Measurements from ENCODE around the gene TMEM134.

TMEM134 gene

DNA sequence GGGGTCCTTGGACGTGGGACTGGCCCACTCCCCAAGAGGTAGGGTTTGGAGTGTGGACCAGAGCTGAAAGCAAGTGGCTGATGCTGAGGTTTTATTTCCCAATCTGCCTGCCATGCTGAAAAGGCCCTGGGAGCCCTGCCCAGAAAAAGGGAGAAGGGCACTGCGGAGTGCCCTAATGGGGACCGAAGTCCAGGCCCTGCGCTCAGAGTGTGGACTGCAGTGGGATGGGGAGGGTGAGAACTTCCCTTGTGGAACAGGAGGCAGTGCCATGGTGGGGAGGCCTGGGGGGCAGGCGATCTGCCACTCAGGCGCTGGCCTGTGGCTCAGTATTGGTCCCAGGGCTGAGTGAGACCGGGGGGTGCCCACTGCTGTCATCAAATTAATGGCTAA, 20.8 kb downstream of the TMEM134 start:
- Histone ChIP-seq H3K4me1 (ENCODE audit: control insufficient read depth, insufficient read depth, low read length) (no peaks in the 10 kb centered on the region), H3K36me3 (ENCODE audit: control insufficient read depth, insufficient read depth, low read length) (no peaks in the 10 kb centered on the region), H3K27me3 (ENCODE audit: control insufficient read depth, insufficient read depth, low read length) (no peaks in the 10 kb centered on the region), H3K4me3 (ENCODE audit: low read depth, low read length) (no peak overlapping the region), H3K9ac (ENCODE audit: low read depth, low read length) (no peak overlapping the region), H3K9me3 (ENCODE audit: control insufficient read depth, insufficient read depth, low read length) (no peaks in the 10 kb centered on the region)

DNA sequence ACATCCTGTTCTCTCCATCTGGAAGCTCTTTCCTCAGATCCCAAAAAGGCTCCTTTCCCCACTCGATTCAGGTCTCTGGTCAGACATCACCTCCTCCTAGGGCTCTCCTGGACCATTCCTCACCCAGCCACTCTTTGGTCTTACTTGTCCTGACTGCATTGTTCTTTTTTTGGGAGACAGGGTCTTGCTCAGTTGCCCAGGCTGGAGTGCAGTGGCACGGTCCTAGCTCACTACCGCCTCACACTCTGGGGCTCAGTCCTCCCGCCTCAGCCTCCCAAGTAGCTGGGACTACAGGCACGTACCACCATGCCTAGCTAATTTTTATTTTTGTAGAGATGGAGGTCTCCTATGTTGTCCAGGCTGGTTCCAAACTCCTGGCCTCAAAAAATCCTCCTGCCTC, 23.5 kb downstream of the TMEM134 start:
- Histone ChIP-seq H3K4me1 (ENCODE audit: control insufficient read depth, insufficient read depth, low read length) (no peaks in the 10 kb centered on the region), H3K36me3 (ENCODE audit: control insufficient read depth, insufficient read depth, low read length) (peaks cover 5% of the 10 kb centered on the region), H3K27me3 (ENCODE audit: control insufficient read depth, insufficient read depth, low read length) (no peaks in the 10 kb centered on the region), H3K9ac (ENCODE audit: low read depth, low read length) (no peak overlapping the region), H3K9me3 (ENCODE audit: control insufficient read depth, insufficient read depth, low read length) (no peaks in the 10 kb centered on the region), H3K4me3 (ENCODE audit: low read depth, low read length) (no peak overlapping the region)

DNA sequence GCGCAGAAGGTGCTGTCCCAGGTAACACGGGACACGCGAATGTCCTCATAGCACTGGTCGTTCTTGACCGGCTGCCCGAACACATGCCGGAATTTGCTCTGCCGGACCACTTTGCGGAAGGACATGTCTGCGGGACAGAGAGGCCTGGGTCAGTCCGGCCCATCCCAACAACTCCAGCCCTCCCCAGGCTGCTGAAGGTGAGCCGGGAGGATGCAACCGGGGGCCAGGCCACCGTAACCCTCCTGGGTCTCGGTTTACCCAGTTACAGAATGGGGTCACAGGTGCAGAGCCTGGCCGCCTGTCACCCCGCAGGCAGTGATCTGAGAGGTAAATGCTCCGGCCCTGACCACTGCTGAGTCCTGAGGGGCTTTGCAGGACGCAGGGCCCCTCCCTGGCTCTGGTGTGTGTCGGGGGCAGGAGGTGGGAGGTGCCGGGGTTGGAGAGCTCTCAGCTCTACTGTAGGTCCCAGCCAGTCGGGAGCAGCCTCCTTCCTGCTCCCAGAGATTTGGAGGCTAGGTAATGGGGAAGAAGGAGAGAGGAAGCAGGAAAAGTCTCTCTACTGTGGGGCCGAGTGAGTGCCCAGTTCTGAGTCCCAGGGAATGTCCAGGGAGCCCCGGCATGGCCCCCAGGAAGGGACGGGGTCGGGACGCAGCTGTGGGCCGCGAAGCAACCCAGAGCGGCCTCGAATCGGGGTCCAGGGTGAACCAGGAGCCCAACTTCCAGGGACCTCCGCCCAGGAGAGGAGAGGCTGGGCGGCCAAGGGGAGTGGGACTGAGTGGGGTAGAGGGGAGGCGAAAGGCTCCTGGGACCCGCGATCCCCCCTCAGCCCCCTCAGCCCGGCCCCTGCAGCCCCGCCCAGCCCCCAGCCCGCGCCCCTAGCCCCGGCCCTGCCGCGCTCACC, 26.3 kb downstream of the TMEM134 start:
- Histone ChIP-seq H3K36me3 (ENCODE audit: control insufficient read depth, insufficient read depth, low read length) (peaks cover 28% of the 10 kb centered on the region), H3K4me3 (ENCODE audit: low read depth, low read length) (peak overlapping the region; percentile 75), H3K27me3 (ENCODE audit: control insufficient read depth, insufficient read depth, low read length) (no peaks in the 10 kb centered on the region), H3K9me3 (ENCODE audit: control insufficient read depth, insufficient read depth, low read length) (no peaks in the 10 kb centered on the region), H3K9ac (ENCODE audit: low read depth, low read length) (peak overlapping the region; percentile 81), H3K4me1 (ENCODE audit: control insufficient read depth, insufficient read depth, low read length) (no peaks in the 10 kb centered on the region)

DNA sequence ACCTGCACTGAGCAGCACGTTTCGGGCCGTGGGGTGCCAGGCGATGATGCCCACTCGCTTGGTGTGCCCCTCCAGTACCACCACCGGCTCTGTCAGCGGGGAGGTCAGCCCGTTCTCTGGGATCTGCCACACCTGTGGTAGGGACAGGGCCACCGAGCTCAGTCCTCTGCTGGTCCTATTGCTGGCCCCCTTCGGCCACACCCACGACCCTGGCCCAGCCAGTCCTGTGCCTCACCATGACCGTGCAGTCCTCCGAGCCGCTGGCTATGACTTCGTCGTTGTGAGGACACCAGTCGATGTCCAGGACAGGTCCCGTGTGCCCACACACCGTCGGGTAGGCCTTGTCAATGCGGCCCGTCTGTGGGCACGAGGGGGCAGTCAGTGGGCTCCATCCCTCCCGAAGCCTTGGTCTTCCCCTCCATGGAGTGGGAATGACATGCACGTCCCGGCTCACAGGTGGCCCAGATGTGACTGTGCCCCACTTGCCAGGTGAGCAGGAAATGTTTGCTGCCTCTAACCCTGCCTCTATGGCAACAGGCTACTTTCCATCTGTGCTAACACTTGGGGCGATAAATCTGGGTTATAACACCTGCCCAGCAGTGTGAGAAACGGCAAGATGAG, 27.2 kb downstream of the TMEM134 start:
- Histone ChIP-seq H3K4me1 (ENCODE audit: control insufficient read depth, insufficient read depth, low read length) (peaks cover under 1% of the 10 kb centered on the region), H3K9me3 (ENCODE audit: control insufficient read depth, insufficient read depth, low read length) (no peaks in the 10 kb centered on the region), H3K9ac (ENCODE audit: low read depth, low read length) (no peak overlapping the region), H3K4me3 (ENCODE audit: low read depth, low read length) (no peak overlapping the region), H3K36me3 (ENCODE audit: control insufficient read depth, insufficient read depth, low read length) (peaks cover 31% of the 10 kb centered on the region), H3K27me3 (ENCODE audit: control insufficient read depth, insufficient read depth, low read length) (no peaks in the 10 kb centered on the region)

DNA sequence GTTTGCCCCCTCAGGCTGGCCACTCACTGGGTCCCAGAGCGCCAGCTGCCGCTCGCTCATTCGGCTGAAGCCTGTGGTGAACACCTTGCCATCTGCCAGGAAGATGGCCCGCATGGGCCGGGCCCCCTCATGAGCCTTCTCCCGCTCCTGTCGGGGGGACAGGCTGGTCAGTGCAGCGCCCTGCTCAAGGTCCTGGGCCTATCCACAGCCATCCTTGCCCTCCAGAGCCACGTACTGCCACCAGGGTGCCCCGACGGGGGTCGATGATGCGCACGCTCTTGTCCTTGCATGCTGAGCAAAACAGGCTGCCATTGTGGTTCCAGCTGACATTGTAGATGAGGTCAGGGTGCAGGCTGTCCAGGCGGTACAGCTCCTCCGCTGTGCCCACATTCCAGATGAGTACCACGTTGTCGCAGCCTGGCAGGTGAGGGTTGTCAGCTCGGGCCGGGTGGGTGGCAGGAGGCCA, 27.9 kb downstream of the TMEM134 start:
- Histone ChIP-seq H3K4me3 (ENCODE audit: low read depth, low read length) (no peak overlapping the region), H3K36me3 (ENCODE audit: control insufficient read depth, insufficient read depth, low read length) (peaks cover 31% of the 10 kb centered on the region), H3K27me3 (ENCODE audit: control insufficient read depth, insufficient read depth, low read length) (no peaks in the 10 kb centered on the region), H3K4me1 (ENCODE audit: control insufficient read depth, insufficient read depth, low read length) (peaks cover 4% of the 10 kb centered on the region), H3K9me3 (ENCODE audit: control insufficient read depth, insufficient read depth, low read length) (no peaks in the 10 kb centered on the region), H3K9ac (ENCODE audit: low read depth, low read length) (no peak overlapping the region)

DNA sequence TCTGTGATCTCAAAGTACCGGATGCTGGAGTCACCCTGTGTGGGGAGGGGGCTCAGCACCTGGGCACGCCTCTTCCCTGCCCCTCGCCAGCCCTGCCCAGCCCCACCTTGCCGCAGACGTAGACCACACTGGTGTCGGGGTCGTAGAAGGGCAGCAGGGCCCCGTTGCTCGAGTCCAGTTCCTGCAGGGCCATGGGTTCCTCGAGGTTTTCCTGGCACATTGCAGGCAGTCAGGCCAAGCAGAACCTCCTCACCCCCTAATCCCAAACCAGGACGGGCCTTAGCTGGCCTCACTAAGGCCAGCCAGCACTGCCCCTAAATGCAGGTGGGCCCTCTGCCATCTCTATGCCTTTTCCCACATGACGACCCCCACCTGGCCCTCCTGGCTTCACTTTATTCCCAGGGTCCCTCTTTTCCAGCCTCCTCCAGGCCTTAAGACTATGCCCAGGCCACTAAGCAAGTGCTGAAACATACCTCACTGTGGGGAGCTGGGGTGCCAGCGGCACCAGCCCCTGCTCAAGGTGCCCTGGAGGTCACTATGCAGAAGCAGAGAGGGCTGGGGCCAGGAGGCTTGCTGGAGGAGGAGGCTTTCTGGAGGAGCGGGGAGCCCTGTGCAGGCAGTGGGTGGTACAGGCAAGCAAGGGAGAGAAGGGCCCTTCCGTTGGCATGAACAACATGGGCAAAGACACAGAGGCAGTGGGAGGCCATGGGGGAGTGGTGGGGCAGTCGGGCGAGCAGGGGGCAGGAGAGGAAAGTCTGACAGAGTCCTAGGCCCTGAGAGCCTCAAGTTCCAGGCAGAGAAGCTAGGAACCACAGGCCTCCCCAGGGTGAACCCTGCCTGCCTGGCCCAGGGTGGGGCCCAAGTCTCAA, 28.6 kb downstream of the TMEM134 start:
- Histone ChIP-seq H3K9me3 (ENCODE audit: control insufficient read depth, insufficient read depth, low read length) (no peaks in the 10 kb centered on the region), H3K4me3 (ENCODE audit: low read depth, low read length) (no peak overlapping the region), H3K36me3 (ENCODE audit: control insufficient read depth, insufficient read depth, low read length) (peaks cover 35% of the 10 kb centered on the region), H3K9ac (ENCODE audit: low read depth, low read length) (no peak overlapping the region), H3K4me1 (ENCODE audit: control insufficient read depth, insufficient read depth, low read length) (peaks cover 4% of the 10 kb centered on the region), H3K27me3 (ENCODE audit: control insufficient read depth, insufficient read depth, low read length) (no peaks in the 10 kb centered on the region)

DNA sequence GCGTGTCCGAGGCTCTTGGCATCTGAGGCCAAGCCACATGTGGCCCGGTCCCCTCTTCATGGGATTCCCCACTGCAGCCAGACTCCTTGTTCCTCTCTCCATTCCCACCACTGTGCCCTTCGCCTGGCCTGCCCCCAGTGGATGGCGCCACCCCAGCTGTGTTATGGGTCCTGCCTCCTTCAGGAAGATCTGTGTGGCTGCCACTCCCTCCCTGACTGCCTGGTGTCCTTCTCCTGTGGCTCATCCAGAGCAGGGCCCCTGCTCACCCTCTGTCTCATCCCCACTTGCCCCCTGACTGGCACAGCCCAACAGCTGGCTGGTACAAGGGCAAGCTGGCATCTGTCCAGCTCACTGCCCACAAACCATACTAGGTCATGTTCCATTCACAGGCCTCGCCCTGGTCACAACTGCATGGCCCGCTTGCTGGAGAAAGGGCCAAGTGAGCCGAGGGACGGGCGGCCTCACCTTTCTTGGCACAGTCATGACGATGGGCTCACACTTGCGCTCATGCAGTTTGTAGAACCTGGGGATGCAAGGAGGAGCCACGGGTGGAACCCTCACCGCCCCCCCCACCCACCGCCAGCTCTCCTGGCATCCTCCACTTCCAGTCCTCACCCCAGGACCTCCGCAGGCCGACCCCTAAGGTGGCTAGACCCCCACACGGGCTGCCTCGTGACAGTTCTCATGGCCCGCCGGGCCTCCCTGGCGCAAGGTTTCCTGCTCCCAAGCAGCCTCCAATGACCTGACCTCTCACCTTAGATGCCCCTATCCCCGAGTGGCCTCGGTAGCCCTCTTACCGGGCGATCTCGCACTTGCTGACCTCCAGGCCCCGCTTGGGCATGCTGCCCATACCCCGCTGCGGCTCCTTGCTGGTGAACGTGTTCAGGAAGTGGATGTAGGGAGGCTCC, 29.5 kb downstream of the TMEM134 start:
- Histone ChIP-seq H3K36me3 (ENCODE audit: control insufficient read depth, insufficient read depth, low read length) (peaks cover 43% of the 10 kb centered on the region), H3K4me3 (ENCODE audit: low read depth, low read length) (no peak overlapping the region)

DNA sequence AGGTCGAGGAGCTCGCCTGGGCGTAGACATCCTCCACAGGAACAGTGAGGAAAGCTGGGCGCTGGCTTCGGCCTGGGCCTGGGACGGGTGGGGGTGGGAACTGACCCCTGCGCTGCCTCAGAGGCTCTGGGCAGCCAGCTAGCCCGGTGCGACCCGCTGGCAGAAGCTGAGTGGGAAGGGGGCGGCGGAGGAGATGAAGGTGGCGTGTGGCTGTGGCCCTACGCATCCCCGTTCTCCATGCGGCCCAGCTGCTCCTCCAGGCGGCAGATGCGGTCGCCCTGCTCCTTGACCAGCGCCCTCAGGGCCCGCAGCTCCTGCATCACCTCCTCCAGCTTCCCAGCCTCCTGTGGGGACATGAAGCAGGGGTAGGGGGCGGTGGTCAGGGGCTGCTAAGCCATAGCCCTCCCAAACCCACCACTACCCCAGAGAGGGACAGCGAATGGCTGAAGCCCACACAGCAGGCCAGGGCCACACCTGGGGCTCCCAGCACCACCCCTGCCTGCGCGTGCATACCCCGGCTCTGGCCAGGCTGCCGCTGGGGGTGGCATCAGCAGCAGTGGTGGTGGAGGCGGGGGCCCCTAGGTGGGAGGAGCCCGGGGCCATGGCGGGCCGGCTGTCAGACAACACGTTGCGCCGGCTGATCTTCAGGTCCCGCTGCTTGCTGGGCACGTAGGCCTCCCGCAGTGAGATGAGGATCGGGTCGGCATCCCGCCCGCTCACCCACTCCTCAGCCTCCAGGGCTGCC, 30.7 kb downstream of the TMEM134 start:
- H3K27me3 ChIP-seq (ENCODE audit: control insufficient read depth, insufficient read depth, low read length): no peaks in the 10 kb centered on the region
- no peak overlapping the region for H3K4me3 ChIP-seq (ENCODE audit: low read depth, low read length)
- peaks cover 54% of the 10 kb centered on the region for H3K36me3 ChIP-seq (ENCODE audit: control insufficient read depth, insufficient read depth, low read length)
- no peak overlapping the region for H3K9ac ChIP-seq (ENCODE audit: low read depth, low read length)
- no peaks in the 10 kb centered on the region for H3K9me3 ChIP-seq (ENCODE audit: control insufficient read depth, insufficient read depth, low read length)
- H3K4me1 ChIP-seq (ENCODE audit: control insufficient read depth, insufficient read depth, low read length): peaks cover 4% of the 10 kb centered on the region

More for the DNA sequence above, 29.5 kb downstream of the TMEM134 start:
- Histone ChIP-seq H3K4me1 (ENCODE audit: control insufficient read depth, insufficient read depth, low read length) (peaks cover 4% of the 10 kb centered on the region), H3K9ac (ENCODE audit: low read depth, low read length) (no peak overlapping the region), H3K9me3 (ENCODE audit: control insufficient read depth, insufficient read depth, low read length) (no peaks in the 10 kb centered on the region), H3K27me3 (ENCODE audit: control insufficient read depth, insufficient read depth, low read length) (no peaks in the 10 kb centered on the region)

DNA sequence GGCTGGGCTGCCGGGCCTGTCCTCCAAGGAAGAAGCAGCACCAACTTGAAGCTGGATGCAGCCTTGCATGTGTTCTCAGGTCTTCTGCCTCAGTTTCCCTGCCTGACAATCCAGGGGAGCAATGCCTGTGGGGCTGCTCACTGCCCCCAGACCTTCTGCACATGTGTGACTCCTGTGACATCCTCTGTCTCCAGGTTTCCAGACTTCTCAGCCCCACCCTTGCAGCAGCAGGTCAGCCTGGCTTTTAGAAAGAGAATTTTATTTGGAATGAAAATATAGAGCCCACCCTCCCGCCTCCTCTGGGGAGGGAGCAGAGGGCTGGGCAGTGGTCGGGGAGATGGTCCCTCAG, 31.3 kb downstream of the TMEM134 start:
- Histone ChIP-seq H3K9ac (ENCODE audit: low read depth, low read length) (no peak overlapping the region), H3K9me3 (ENCODE audit: control insufficient read depth, insufficient read depth, low read length) (no peaks in the 10 kb centered on the region), H3K4me3 (ENCODE audit: low read depth, low read length) (no peak overlapping the region), H3K27me3 (ENCODE audit: control insufficient read depth, insufficient read depth, low read length) (no peaks in the 10 kb centered on the region), H3K36me3 (ENCODE audit: control insufficient read depth, insufficient read depth, low read length) (peaks cover 59% of the 10 kb centered on the region), H3K4me1 (ENCODE audit: control insufficient read depth, insufficient read depth, low read length) (peaks cover 4% of the 10 kb centered on the region)

DNA sequence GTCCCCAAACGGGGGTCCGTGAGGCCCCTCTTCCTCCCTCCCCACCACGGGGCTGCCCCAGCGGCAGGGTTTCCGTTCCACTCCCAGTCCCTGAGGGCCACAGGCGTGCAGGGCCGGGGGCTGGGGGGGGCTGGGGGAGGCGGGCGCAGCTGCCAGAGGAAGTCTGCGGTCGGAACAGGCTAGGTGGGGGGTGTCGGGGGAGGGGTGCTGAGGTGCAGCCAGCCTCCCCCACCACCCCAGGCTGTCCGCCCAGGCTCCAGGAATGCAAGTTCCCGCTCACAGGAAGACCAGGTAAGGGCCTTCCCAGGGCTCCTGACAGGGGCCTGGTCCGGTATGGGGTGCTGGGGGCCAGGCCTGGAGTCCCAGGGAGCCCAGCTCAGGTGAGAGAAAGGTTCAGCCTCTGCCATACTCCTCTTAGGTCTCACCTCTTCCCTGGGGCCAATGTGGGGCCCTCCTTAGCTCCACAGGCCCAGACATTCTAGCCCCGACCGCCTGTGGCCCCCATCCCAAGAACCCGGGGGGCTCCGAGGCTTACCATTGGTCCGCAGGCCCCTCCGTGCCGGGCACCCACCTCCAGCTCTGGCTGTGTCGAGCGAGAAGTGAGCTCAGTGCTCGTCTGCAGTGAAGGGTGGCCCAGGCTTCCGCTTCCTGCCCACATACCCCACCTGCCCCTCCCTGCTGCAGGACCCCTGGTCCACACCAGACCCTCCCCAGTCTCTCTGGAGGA, 31.8 kb downstream of the TMEM134 start, which contains the start of gene PTPRCAP:
Gene PTPRCAP, minus strand, starts transcription at position 601 of the 727 bp plus-strand sequence. Its CDS starts 63 bp downstream, at position 538.
- Histone ChIP-seq H3K9ac (ENCODE audit: low read depth, low read length) (peak within 1 kb of the TSS; percentile 47), H3K36me3 (ENCODE audit: control insufficient read depth, insufficient read depth, low read length) (peaks cover 61% of the 10 kb centered on the region), H3K27me3 (ENCODE audit: control insufficient read depth, insufficient read depth, low read length) (no peaks in the 10 kb centered on the region), H3K4me1 (ENCODE audit: control insufficient read depth, insufficient read depth, low read length) (peaks cover 4% of the 10 kb centered on the region), H3K4me3 (ENCODE audit: low read depth, low read length) (no peak within 1 kb of the TSS), H3K9me3 (ENCODE audit: control insufficient read depth, insufficient read depth, low read length) (no peaks in the 10 kb centered on the region)
